GM19438 (cell line): ENCODE measurements around the gene ZNF205.
A peak's percentile ranks its signal among the peaks of the same experiment; 100 is the strongest.
"Not testable (repeated sequence)": the region's sequence is repeated elsewhere in the genome, so short reads cannot be mapped to it uniquely, and the experiment has no call there.

Experiments used
- ATAC-seq: cut with Tn5 transposase; IDR thresholded peaks from one replicate; pipeline ENCODE4 v1.9.1; 2021; ENCODE audit warnings: low read depth; ENCODE audit not compliant: unreplicated experiment

Gene ZNF205

DNA sequence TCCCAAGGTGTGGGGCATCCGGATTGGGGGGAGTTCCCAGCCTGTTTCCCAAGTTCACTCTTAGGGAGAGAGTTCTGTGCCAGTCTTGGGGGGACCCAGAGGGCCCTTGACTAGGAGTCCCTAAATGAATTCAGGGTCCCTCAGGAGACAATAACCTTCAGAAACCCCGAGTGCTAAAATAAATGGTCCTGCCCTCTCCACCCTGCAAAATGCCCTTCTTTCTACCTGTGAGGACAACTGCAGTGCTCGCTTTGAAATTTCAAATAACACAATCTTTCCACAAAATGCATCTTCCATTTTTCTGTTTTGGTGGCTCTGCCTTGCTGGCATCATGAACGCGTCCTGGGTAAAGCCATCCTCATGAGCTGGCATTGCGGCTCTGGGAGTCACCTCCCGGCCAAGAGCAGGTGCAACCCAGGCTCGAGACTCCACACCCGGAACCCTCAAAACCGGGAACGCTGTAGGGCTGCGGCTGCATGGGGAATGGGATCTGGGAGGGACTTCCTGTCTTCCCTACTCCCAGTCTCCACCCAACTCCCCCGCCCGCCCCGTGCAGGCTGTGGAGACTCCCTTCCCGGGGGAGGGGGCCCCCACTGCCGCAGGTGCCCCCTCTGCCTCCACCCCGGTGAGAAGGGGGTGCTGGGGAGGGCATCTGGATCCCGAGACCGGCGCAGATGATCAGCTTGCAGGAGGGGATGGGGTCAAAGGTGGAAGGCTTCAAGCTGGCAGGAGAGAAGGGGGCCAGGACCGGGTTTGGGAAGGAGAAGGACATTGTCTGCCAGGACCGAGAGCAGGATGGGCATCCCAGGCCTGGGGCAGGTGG is at the start of gene ZNF205:
ZNF205 (plus strand) TSS at position 529 of the 823 bp plus-strand sequence. CDS start 845 bp downstream, outside the sequence.
- ATAC-seq = no peak

- ATAC-seq = no peak
These were observed 48.6 kb upstream of the ZNF205 start for GRCh38 chr16:3063625-3064386.

DNA sequence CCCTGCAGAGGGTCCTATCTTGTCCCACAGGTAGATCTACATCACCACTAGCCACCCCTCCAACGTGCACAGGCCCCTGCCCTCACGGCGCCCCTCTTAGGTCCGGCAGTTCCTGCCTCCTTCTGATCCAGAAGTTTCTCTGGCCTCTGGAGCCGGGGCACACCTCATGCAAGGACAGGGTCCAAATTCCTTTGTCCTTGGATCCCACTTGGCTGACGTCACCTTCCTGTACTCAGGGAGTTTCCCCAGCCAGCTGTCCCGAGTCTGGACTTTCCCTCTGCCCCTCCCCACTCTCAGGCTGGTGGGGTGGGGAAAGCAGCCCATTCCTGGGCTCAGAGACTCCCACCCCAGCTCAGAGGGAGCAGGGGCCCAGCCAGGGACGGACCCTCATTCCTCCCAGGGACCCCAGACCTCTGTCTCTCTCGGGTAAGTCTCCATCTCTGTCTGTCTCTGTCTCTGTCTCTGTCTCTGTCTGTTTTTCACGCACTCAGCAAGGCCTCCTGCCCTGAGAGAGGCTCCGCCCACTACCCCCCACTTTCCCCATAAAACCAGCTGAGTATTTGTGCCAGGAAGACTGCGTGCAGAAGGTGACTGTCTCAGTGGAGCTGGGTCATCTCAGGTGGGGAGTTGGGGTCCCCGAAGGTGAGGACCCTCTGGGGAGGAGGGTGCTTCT is 47.2 kb upstream of the ZNF205 start, which contains the start of gene IL32:
IL32 (plus strand) TSS at position 572 of the 673 bp plus-strand sequence. CDS start 172 bp downstream, outside the sequence.
- no peak for ATAC-seq

DNA sequence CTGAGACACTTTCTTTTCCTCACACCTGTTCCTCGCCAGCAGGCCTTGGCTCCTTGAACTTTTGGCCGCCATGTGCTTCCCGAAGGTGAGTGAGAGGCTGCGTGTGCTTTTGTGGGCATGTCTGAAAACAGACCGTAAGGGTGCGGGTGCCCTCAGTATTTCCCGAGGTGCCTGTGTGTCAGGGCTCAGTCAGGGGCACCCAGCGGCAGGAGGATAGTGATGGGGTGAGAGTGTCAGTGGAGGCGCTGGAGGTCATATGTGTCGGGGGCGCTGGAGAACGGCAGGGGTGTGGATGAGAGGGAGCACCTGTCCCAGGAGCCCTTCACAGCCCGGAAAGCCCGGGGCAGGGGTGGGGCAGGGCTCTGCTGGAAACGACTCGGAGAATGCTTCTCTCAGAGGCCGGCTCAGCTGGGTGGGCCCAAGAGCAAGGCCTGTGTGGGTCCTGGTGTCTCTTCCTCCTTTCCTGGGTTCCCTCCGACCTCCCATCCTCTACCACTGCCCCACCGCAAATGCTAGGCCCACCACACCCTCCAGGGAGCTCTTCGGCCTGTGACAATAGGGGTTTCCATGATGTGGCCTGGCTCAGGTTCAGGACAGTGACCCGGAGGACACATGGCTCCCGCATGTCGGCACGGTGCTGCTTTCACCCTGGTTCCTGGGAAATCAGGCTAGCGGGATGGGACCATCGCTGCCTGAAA is 46.5 kb upstream of the ZNF205 start:
- no peak for ATAC-seq

- ATAC-seq = no peak
These were observed 46.0 kb upstream of the ZNF205 start for GRCh38 chr16:3066440-3066748.

- ATAC-seq = no peak
These were observed 43.9 kb upstream of the ZNF205 start for GRCh38 chr16:3068487-3068886.

- ATAC-seq = not testable (repeated sequence)
These were observed 43.2 kb upstream of the ZNF205 start for GRCh38 chr16:3069146-3069545.

GRCh38 chr16:3070608-3071111 is 41.7 kb upstream of the ZNF205 start:
- ATAC-seq = no peak

DNA sequence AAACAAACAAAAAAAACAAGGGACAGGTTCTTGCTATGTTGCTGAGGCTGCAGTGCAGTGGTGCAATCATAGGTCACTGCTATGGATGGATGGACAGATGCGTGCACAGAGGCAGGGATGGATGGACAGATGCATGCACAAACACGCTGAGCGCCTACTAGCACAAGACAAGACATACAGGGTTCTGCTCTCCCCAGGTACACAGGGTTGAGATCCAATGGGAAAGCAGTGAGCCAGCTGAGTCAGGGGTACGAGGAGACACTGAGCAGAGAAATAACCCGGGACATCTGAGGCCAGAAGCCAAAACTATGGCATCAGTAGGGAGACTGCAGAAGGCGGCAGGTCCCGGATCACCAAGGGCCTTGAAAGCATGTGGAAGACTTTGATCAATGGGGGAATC is 40.7 kb upstream of the ZNF205 start:
- no peak for ATAC-seq

- not testable (repeated sequence) for ATAC-seq
These were observed 40.2 kb upstream of the ZNF205 start for GRCh38 chr16:3072148-3072547.

GRCh38 chr16:3072576-3073263 is 39.7 kb upstream of the ZNF205 start:
- not testable (repeated sequence) for ATAC-seq

DNA sequence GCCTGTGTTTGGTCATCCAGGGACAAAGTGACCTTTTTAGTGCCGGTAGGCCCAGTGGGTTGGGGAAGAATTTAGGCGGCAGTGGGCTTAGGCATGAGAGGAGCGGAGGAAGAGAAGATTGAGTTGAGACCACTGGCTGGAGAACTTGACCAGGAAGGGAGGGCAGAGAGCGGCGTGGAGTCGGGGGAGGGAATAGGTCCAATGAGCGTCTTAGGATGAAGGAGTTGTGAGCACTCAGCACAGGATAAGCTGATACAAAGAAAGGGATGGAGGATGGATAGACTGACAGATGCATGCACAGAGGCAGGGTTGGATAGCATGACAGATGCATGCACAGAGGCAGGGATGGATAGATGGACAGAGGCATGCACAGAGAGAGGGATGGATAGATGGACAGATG is 38.9 kb upstream of the ZNF205 start:
- ATAC-seq = no peak

DNA sequence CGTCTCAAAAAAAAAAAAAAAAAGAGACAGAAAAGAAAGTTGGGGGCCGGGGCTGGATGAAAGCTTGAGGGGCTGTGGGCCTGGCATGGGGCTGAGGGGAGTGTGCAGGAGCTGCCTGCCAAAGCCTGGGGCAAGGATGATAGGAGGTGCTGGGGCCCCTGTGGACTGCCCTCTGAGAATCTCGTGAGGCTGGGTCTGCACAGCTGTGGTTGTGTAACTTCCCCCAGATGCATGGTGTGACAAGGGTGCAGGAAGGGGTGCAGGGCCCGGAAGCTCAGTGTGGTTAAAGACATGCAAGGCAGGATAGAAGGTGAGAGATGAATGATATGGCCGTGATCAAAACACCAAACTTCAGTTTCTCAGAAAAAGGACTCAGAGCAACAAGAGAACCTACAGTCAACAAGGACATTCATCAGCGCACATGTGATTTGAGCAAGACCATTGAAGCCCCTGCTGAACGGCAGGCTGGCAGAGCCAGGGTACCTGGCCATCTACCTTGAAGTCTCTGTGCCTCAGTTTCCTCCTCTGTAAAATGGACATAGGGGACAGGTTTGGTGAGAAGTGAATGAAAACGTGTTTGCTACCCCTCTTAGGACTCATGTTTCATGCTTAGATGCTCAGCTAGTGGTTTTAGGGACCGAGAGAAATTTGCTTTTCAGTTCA is 37.4 kb upstream of the ZNF205 start:
- ATAC-seq = peak; percentile 64

- no peak for ATAC-seq
These were observed 36.9 kb upstream of the ZNF205 start for GRCh38 chr16:3075523-3075915.

- not testable (repeated sequence) for ATAC-seq
These were observed 36.4 kb upstream of the ZNF205 start for GRCh38 chr16:3075946-3076345.

DNA sequence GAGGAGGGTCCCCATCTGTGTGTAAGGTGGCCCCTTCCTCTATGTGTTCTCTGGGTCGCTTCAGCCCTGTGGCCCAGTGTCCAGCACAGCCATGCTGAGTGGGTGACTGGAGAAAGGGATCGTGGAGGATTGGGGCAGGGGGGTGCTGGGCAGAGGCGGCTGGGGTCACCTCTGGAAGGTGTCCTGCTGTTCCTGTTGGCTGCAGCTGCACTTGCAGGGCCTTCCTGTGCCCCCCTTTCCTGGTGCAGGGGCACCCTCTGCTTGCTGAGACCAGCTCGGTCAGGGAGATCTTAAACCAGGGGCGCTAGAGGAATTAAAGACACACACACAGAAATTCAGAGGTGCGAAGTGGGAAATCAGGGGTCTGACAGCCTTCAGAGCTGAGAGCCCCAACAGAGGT is 35.8 kb upstream of the ZNF205 start:
- ATAC-seq = no peak

GRCh38 chr16:3080024-3080423 is 32.4 kb upstream of the ZNF205 start:
- no peak for ATAC-seq

- not testable (repeated sequence) for ATAC-seq
These were observed 30.4 kb upstream of the ZNF205 start for GRCh38 chr16:3081957-3082356.

DNA sequence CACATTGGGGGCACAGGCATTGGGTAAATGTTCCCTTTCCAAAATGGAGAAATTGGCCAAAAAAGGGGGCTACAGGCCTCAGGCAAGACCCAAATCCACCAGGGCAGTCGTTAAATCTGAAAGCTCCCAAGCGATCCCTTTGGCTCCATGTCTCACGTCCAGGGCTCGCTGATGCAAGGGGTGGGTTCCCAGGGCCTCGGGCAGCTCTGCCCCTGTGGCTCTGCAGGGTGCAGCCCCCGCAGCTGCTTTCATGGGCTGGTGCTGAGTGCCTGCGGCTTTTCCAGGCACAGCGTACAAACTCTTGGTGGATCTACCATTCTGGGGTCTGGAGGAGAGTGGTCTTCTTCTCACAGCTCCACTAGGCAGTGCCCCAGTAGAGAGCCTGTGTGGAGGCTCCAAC is 29.0 kb upstream of the ZNF205 start:
- not testable (repeated sequence) for ATAC-seq
